ENCODE measurements around the gene PLEKHG4.

GRCh38 chr16:67255553-67256221 lies 23.6 kb upstream of the PLEKHG4 start:
- TF ChIP-seq POLR2A (IDR thresholded peaks at IDR 0.05; ENCODE audit: low read length) (no peak), GATA1 (IDR thresholded peaks at IDR 0.05; ENCODE audit: low read depth, low read length) (no peak)
